ENCODE measurements around the gene UBQLN3.

UBQLN3 gene

GRCh38 chr11:5509803-5510202, at the start of gene UBQLN3:
Gene UBQLN3, minus strand, starts transcription at chr11:5509957. Its CDS starts 399 bp downstream, at chr11:5509558.
- no peak for DNase-seq (ENCODE audit: low read depth)

GRCh38 chr11:5557751-5558150, 48.0 kb upstream of the UBQLN3 start:
- DNase-seq (ENCODE audit: low read depth) = no peak

- no peak for DNase-seq (ENCODE audit: low read depth)
Measured at GRCh38 chr11:5556596-5557188, 46.9 kb upstream of the UBQLN3 start.

GRCh38 chr11:5553343-5553742, 43.6 kb upstream of the UBQLN3 start:
- no peak for DNase-seq (ENCODE audit: low read depth)

- no peak for DNase-seq (ENCODE audit: low read depth)
Measured at GRCh38 chr11:5550440-5551095, 40.8 kb upstream of the UBQLN3 start.

DNA sequence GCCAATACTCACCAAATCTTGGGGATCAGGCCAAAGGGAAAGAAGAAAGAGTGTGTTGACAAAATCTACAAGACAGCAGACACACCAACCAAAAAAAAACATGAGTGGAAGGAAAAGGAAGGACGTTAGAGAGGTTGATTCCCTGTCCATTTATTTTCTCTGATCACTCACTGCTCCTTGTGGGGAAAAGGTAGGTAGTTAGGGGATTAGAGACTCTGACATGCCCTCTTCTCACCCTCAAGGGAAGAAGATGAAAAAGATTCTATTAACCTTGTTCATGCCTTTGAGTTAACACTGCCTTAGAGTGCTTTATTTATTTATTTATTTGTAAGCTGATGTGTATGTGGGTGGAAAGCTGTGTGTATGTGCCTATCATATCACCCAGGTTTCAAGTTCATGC, 38.7 kb upstream of the UBQLN3 start, which contains the start of gene OR52H1:
TSS of gene OR52H1 (minus strand) at position 101 of the 400 bp plus-strand sequence. CDS start 3,035 bp downstream, outside the sequence.
- no peak for DNase-seq (ENCODE audit: low read depth)

GRCh38 chr11:5547982-5548381, 38.2 kb upstream of the UBQLN3 start:
- no peak for DNase-seq (ENCODE audit: low read depth)

DNA sequence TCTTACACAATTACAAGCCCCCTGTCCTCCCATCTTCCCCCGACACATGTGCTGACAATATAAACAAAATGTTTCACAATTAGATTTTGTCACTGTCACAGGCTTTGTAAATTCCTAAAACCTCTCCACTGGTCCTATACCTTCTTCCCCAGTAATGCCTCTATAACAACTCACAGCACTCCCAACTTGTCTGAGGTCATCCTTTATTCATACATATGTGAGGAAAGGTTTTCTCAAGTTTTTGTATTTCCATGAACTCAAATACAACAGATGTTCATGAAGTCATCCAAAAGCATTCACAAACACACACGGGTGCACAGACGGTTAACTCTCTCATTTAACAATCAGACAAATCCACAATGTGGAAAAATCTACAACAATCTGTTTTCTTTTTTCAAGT, 36.7 kb upstream of the UBQLN3 start:
- DNase-seq (ENCODE audit: low read depth) = no peak

- DNase-seq (ENCODE audit: low read depth) = no peak
Measured at GRCh38 chr11:5541427-5541826, 31.7 kb upstream of the UBQLN3 start.

- DNase-seq (ENCODE audit: low read depth) = no peak
Measured at GRCh38 chr11:5536482-5536881, 26.7 kb upstream of the UBQLN3 start.

GRCh38 chr11:5534046-5534445, 24.3 kb upstream of the UBQLN3 start:
- no peak for DNase-seq (ENCODE audit: low read depth)

GRCh38 chr11:5531053-5531831, 21.5 kb upstream of the UBQLN3 start:
- no peak for DNase-seq (ENCODE audit: low read depth)

GRCh38 chr11:5528495-5528894, 18.7 kb upstream of the UBQLN3 start:
- no peak for DNase-seq (ENCODE audit: low read depth)

- DNase-seq (ENCODE audit: low read depth) = no peak
Measured at GRCh38 chr11:5527716-5528115, 18.0 kb upstream of the UBQLN3 start.

GRCh38 chr11:5524756-5525155, 15.0 kb upstream of the UBQLN3 start:
- DNase-seq (ENCODE audit: low read depth) = no peak

DNA sequence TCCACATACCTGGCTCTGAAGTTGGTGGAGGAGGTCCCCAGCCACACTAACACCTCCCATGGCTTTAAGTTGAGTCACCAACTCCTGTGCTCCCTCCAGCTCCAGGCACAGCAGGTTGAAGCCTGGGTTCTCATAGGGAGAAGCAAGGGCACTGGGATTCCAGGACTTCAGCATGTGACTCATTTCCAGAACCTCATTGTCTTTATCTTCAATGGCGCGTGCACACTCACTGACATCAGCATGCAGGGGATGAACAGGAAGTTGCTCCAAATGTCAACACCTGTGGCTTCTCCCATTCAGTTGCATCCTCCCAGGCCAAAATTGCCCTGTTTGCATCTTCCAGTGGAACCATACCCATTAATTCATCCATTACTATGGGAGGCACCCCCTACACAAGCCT, 12.6 kb upstream of the UBQLN3 start:
- no peak for DNase-seq (ENCODE audit: low read depth)

- no peak for DNase-seq (ENCODE audit: low read depth)
Measured at GRCh38 chr11:5521540-5521939, 11.8 kb upstream of the UBQLN3 start.

- DNase-seq (ENCODE audit: low read depth) = no peak
Measured at GRCh38 chr11:5516599-5516998, 6.8 kb upstream of the UBQLN3 start, which contains the start of gene UBQLNL. Gene UBQLNL, minus strand, starts transcription at chr11:5516699. Its CDS starts 258 bp downstream, at chr11:5516441.

GRCh38 chr11:5514841-5515240, 5.1 kb upstream of the UBQLN3 start:
- DNase-seq (ENCODE audit: low read depth) = no peak

DNA sequence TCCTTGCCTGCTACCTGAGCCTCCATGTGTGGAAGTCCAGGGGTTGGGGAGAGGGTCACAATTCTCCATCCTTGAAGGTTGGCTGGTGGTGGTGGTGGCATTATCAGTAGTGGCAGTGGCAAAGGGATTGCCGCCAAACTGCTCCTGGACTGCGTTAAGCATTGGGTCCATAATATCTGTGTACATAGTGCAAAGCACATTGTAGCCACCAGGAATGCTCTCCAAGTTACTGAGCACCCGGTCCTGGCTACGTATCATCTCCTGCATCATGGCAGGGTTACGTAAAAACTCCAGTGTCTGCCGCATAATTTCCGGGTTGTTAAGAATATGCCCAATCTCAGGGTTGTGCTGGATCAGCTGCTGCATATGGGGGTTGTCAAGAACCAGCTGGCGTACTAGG, 1.2 kb downstream of the UBQLN3 start:
- DNase-seq (ENCODE audit: low read depth) = no peak

DNA sequence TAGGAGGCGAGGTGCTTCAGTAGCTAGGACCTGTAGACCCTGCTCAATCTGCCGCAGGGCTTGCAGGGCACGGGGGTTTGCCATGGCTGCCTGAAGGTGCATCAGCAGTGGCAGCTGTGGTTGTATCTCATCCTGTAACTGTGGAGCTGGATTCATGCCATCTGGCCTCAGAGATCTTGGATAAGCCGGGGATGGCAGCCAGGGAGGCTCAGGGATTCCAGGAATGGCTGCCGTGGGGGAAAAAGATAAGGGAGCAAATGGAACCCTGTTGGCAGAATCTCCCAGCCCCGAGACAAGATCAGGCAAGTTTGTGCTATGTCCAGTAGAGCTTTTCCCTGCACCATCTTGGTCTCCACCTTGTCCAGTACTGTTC, 1.8 kb downstream of the UBQLN3 start:
- no peak for DNase-seq (ENCODE audit: low read depth)

- DNase-seq (ENCODE audit: low read depth) = no peak
Measured at GRCh38 chr11:5507177-5507932, 2.4 kb downstream of the UBQLN3 start.

All from activated T-helper 1 cell treated with Interleukin-2 at 50 U/mL for 16 hours (primary cell).